HG03060 (cell line): Measurements from ENCODE around the gene TMEM9.

Source experiments
- ATAC-seq: cut with Tn5 transposase; IDR thresholded peaks from one replicate; pipeline ENCODE4 v1.9.1; 2021; ENCODE audit warnings: low read depth, moderate number of reproducible peaks; ENCODE audit not compliant: unreplicated experiment

The TMEM9 gene

DNA sequence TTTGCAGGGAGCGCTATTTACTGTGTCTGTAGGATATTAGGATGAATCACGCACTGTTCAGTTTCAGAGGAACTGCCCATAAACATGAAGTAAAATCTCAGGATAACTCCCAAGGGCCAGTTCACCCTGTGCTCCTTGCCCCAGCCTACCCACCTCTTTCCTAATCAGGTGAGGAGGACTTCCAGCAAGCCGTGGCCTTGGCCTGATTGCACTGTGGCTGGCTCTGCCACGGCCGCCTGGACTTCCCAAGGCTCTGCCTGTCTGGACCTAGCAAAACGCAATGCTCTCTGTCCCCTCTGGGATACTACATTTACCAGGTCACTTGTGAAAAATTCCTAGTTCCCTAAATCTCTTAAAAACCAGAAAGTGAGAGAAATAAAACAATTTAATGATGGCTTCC is 19.9 kb downstream of the TMEM9 start:
- ATAC-seq, result no peak

DNA sequence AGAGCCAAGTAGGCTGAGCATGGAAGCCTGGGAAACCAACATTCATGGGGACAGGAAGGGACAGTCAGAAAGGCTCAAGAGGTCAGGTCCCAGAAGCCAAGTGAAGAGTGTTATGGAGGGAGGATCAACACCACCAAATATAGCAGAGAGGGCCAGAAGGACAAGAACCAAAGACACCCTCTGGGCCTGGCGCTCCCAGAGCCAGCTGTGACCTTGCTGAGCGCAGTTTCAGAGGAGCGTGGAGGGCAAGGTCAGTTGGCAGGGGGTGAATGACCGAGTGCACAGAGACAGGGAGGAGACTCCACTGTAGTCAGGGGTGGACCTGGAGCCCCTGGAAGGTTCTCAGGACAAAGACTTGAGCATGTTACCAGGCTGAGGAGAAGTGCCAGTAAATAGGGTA is 22.9 kb downstream of the TMEM9 start:
- no peak for ATAC-seq

DNA sequence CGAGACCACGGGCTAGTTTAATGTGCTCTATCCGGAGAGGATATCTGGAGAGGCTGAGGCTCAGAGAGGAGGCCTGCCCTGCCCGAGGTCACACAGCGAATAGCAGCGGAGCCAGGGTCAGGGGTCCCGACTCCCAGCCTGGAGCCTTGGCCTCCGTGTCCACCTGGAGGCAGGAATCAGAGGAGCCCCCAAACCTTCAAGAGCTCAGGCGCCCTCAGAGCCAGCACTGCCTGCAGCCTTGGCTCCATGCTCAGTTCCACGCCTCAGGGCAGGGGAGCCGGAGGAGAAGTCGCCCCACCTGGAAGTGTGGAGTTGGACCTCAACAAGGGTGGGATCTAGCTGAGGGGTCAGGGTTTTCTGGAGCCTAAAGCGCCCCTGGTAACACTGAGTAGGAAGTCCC is 25.3 kb downstream of the TMEM9 start:
- no peak for ATAC-seq

GRCh38 chr1:201128476-201128875 is 25.8 kb downstream of the TMEM9 start:
- ATAC-seq, result no peak

DNA sequence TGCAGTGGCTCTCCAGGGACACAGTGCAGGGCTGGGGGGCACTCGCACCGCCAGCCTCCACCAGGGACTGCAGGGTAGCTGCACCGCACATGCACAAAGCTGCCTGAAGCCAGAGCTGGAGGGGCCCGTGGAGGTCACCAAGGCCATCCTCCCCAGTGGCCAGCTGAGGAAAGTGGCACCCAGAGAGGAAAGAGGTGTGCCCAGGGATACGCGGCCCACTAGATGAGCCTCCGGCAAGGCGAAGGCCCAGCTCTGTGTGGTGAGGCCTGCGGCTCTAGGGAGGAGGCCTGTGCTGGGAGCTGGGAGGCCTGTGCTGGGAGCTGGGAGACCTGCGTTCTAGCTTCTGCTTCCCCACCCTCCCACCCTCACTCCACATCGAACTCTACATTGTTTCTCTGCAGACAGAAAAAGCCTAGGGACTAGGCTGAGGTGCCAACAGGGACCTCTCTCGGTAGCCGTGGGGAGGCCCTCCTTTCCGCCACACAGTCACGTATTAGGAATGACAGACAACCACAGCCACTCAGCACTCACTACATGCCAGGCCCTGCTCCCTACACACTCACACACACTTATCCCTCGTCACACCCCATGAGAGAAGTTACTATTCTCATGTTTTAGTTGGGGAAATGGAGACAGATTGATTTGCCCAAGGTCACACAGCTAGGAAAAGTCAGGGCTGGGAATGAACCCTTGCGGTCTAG is 26.4 kb downstream of the TMEM9 start:
- ATAC-seq, result no peak

- ATAC-seq, result no peak
Observed at GRCh38 chr1:201126832-201127754, 27.2 kb downstream of the TMEM9 start, which contains the start of gene ASCL5. TSS of gene ASCL5 (minus strand) at chr1:201127184. CDS start at chr1:201115372, 11,812 bp downstream.

- ATAC-seq, result no peak
Observed at GRCh38 chr1:201126463-201126831, 27.8 kb downstream of the TMEM9 start.

DNA sequence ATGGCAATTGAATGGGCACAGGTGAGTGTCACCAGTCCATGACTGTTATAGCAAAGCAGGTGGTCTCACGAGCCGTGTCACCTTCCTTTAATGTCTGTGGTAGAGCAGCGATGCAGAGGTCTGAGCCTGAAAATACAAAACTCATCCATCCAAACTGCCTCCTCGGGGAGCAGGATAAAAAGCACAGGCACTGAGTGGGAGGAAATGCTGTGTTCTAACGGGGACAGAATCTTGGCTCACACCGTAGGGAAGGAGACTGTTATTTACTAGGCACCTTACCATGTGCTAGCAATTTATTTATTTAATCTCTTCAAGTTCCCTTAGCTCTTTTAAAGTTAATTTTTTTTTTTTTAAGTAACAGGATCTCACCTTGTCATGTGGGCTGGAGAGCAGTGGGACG is 28.5 kb downstream of the TMEM9 start:
- ATAC-seq, result no peak

- ATAC-seq, result no peak
Observed at GRCh38 chr1:201125019-201125418, 29.3 kb downstream of the TMEM9 start.

DNA sequence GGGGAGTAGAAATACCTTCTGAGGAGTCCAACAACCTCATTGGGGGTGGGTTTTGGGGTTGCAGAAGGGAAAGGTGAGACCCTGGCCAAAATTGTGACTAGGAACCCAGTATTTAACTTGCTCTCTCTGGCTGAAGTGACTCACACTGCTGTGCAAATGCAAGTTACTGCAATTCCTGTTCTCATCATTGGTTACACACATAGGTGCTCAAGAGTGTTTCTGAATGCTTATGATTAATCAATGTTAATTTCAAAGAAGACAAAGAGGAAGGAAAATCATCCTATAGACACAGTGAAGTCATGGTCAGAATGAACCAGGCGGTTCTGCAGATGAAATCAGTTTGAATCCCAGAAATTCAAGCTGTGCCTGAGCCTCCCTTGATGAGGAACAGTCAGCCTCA is 30.4 kb downstream of the TMEM9 start:
- ATAC-seq, result no peak

DNA sequence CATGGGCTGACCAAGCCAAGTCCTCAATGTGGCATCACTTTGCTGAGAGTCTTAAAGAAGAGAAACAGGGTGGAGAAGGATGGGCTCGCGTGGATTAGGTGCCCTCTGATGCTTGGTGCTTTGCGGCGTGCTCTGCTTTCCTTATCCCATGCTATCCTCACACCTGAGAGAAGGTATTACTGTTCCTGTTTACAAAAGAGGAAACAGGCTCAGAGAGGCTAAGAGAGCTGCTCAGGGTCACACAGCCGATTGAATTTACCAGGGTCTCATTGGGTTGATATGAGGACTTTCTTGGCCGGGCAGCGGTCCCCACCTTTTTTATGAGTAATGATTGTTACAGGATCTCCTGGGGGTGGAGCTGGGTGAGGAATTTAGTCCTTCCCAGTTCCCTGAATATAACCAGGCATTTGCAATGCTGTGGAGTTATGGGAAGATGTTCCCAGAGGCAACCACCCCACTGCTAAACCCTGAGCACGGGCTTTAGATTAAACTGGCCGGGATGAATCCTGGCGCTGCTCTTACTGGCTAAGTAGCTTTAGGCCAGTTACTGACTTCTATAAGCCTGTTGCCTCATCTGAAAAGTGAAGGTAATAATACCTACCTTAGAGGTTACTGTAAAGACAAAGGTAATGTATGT is 31.8 kb downstream of the TMEM9 start:
- no peak for ATAC-seq

GRCh38 chr1:201119206-201120197 is 34.8 kb downstream of the TMEM9 start:
- ATAC-seq, result no peak

GRCh38 chr1:201116091-201116490 is 38.2 kb downstream of the TMEM9 start:
- no peak for ATAC-seq

DNA sequence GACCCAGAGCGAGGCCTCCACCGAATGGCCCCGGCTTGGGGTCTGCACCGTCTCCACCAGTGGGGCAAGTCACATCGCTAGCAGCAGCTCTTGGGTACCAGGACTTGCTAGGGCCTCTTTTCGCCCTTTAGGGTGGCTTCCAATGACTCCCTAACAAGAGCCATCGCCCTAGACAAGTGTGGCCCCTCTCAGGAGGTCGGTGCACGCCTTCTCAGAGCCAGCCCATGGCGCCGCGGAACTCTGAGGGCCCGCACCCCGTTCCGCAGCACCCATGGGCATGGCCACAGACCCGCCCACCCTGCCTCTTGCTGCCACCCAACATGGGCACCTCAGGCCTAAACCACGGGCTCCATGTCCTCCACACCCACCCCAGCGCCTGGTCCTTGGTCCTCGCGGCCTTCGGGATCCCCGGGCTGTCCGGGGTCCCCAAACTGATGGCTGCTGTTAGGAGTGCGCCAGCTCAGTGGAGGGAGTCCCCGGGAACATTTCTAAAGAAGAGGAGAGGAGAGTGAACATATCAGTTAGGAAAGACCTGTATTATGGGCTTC is 38.8 kb downstream of the TMEM9 start:
- no peak for ATAC-seq

DNA sequence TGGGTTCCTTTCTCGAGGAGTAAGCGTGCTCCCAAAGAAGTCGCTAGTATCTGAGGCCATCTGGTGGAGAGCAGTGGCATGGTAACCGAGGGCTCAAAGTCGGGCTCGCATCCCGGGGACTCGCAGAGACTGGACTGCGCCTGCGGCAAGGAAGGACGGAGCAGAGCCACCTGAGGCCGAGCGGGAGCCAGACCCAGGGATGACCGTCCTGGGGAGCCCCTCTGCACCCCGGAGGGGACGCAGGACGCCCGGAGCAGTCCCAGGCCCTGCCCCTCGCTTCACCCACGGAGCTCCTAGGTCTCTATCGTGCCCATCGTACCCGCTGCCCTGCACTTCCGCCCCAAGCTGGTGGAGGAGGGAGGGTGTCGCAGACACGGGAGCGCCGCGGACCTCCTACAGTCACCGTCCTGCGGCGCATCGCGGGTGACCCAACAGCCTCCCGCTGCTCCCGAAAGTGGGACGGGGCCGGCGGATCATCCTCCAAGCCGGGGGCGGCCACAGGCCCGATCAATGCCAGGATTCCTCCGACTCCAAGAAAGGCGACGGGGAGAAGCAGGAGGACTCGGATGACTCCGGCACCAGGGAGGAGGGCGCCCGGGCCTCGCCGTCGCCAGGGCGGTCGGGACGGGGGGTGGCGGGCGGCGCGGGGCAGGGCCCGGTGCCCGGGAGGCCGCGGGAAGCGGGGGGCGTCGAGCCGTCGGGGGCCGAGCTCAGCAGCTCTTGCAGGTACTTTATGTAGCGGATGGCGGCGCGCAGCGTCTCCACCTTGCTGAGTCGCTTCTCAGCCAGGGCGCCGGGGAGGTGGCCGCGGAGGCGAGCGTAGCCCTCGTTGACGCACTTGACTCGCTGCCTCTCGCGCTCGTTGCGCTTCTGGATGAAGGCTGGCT is 39.8 kb downstream of the TMEM9 start:
- peak; percentile 62 for ATAC-seq

- ATAC-seq, result no peak
Observed at GRCh38 chr1:201113451-201114244, 40.6 kb downstream of the TMEM9 start.

- no peak for ATAC-seq
Observed at GRCh38 chr1:201112926-201113325, 41.3 kb downstream of the TMEM9 start.

GRCh38 chr1:201112173-201112731 is 42.0 kb downstream of the TMEM9 start, which contains the start of gene CACNA1S:
TSS of gene CACNA1S (minus strand) at chr1:201112426. CDS start at chr1:201112339, 87 bp downstream.
- ATAC-seq, result no peak
